Ishikawa (cell line): ENCODE results near the gene RIOK3.

ENCODE experiments used
- CEBPB ChIP-seq: IDR thresholded peaks from 2 replicates; pipeline ENCODE4 v1.6.1; 2012
- CREB1 ChIP-seq: IDR thresholded peaks from 2 replicates; pipeline ENCODE4 v1.6.1; 2012; ENCODE audit warnings: low read depth
- EGR1 ChIP-seq: IDR thresholded peaks from 2 replicates; pipeline ENCODE4 v1.6.1; 2012
- EP300 ChIP-seq: IDR thresholded peaks from 2 replicates; pipeline ENCODE4 v1.6.1; 2012; ENCODE audit warnings: borderline replicate concordance
- FOXM1 ChIP-seq: IDR thresholded peaks from 2 replicates; pipeline ENCODE4 v1.6.1; 2012; ENCODE audit warnings: low read depth, borderline replicate concordance
- MAX ChIP-seq: IDR thresholded peaks from 2 replicates; pipeline ENCODE4 v1.6.1; 2012
- NFIC ChIP-seq: IDR thresholded peaks from 2 replicates; pipeline ENCODE4 v1.6.1; 2012
- RAD21 ChIP-seq: IDR thresholded peaks from 2 replicates; pipeline ENCODE4 v1.6.1; 2012; ENCODE audit warnings: low read depth
- TAF1 ChIP-seq: IDR thresholded peaks from 2 replicates; pipeline ENCODE4 v1.6.1; 2012; ENCODE audit warnings: low read depth, mild to moderate bottlenecking
- TEAD4 ChIP-seq: IDR thresholded peaks from 2 replicates; pipeline ENCODE4 v1.6.1; 2012
- YY1 ChIP-seq: IDR thresholded peaks from 2 replicates; pipeline ENCODE4 v1.6.1; 2012; ENCODE audit warnings: low read depth
- TF ChIP-seq, protein P1 (sequence below): IDR thresholded peaks from 2 replicates; pipeline ENCODE4 v1.6.1; 2012

- TF ChIP-seq, protein P1, sequence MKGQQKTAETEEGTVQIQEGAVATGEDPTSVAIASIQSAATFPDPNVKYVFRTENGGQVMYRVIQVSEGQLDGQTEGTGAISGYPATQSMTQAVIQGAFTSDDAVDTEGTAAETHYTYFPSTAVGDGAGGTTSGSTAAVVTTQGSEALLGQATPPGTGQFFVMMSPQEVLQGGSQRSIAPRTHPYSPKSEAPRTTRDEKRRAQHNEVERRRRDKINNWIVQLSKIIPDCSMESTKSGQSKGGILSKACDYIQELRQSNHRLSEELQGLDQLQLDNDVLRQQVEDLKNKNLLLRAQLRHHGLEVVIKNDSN, result no peak
- TF ChIP-seq EP300 (no peak), CREB1 (no peak), FOXM1 (no peak), YY1 (no peak), MAX (no peak), RAD21 (no peak), TAF1 (no peak), NFIC (no peak), EGR1 (no peak), CEBPB (no peak), TEAD4 (no peak)
These were observed 41.9 kb downstream of the RIOK3 start for GRCh38 chr18:23494992-23495391.
